GM12878 (cell line): ENCODE measurements around the gene BNIP3. TPM values are rescaled to one million over a fixed set of nuclear protein-coding genes. Genes with fewer than 3 reads are reported as not detected.

Experiments used
- ATAC-seq: fragments of 200-7000 bp; cut with Tn5 transposase; 3 replicates; pipeline ENCODE4 v1.9.1; 2020; ENCODE audit warnings: mild to moderate bottlenecking, moderate library complexity
- BruUV-seq: library from RNA; stranded (reverse); fragments of 400-500 nt; replicated peaks from 2 replicates; lab custom pipeline; 2021; lab: Mats Ljungman, UMichigan
- CTCF ChIA-PET: fragments of 300-600 bp; sonication (Branson Sonifier 250); formaldehyde crosslinking; extraction: SDS; loops from one replicate; lab custom pipeline; 2021; ENCODE audit warnings: inconsistent platforms; lab: Yijun Ruan, JAX
- POLR2A ChIA-PET: fragments of 350-600 bp; formaldehyde crosslinking; extraction: SDS; loops from one replicate; lab custom pipeline; 2021; ENCODE audit warnings: inconsistent platforms; lab: Charles Lee
- RAD21 ChIA-PET: fragments of 300-600 bp; sonication (Branson Sonifier 250); formaldehyde crosslinking; loops from one replicate; lab custom pipeline; 2023; ENCODE audit warnings: antibody characterized with exemption; ENCODE audit not compliant: unreplicated experiment; lab: Charles Lee
- SMC1A ChIA-PET: fragments of 300-600 bp; sonication (Branson Sonifier 250); formaldehyde crosslinking; loops from one replicate; lab custom pipeline; 2023; ENCODE audit not compliant: unreplicated experiment, uncharacterized antibody; lab: Charles Lee
- DNase-seq: peaks from one replicate; pipeline ENCODE4 v3.0.0-alpha.2; 2011; ENCODE audit warnings: low read depth, low spot score
- FAIRE-seq: peaks from 3 replicates; lab custom pipeline; 2011; peaks lifted over from hg19 to GRCh38; lab: Jason Lieb, UNC
- H2AFZ ChIP-seq: 2 replicates; pipeline ENCODE4 v1.6.0; 2011; ENCODE audit warnings: low read depth, low read length, control low read depth; ENCODE audit not compliant: control insufficient read depth
- H3K27ac ChIP-seq: 2 replicates; pipeline ENCODE4 v1.5.1; 2011; ENCODE audit warnings: control low read depth; ENCODE audit not compliant: control insufficient read depth, insufficient read depth
- H3K27me3 ChIP-seq, 2 experiments: replicated peaks in 1 of 2; 2 replicates each; pipeline versions ENCODE4 v1.6.0 to v1.6.1; 2011; ENCODE audit warnings: low read length in 1 of 2; ENCODE audit not compliant: control insufficient read depth in 2 of 2, insufficient read depth in 2 of 2
- H3K36me3 ChIP-seq, 2 experiments: 2 replicates each; pipeline ENCODE4 v1.5.1; 2011; ENCODE audit warnings: low read length in 1 of 2; ENCODE audit not compliant: control insufficient read depth in 2 of 2, insufficient read depth in 2 of 2
- H3K4me1 ChIP-seq: 2 replicates; pipeline ENCODE4 v1.6.1; 2011; ENCODE audit warnings: mild to moderate bottlenecking, low read length, moderate library complexity, mixed read lengths; ENCODE audit not compliant: control insufficient read depth, insufficient read depth
- H3K4me2 ChIP-seq: 2 replicates; pipeline ENCODE4 v1.6.0; 2011; ENCODE audit warnings: control low read depth; ENCODE audit not compliant: control insufficient read depth, insufficient read depth
- H3K4me3 ChIP-seq: fragments of 200-600 bp; sonication (generic); 2 replicates; pipeline ENCODE4 v1.5.1; 2016
- H3K79me2 ChIP-seq: 2 replicates; pipeline ENCODE4 v1.6.0; 2011; ENCODE audit warnings: low read length; ENCODE audit not compliant: control insufficient read depth, insufficient read depth
- H3K9ac ChIP-seq: 2 replicates; pipeline ENCODE4 v1.8.0; 2011; ENCODE audit warnings: low read length, control low read depth, mixed read lengths; ENCODE audit not compliant: control insufficient read depth, insufficient read depth
- H3K9me3 ChIP-seq: replicated peaks from 3 replicates; pipeline ENCODE4 v1.5.1; 2011; ENCODE audit warnings: mild to moderate bottlenecking, low read length; ENCODE audit not compliant: control insufficient read depth, insufficient read depth
- H4K20me1 ChIP-seq: 2 replicates; pipeline ENCODE4 v1.6.0; 2011; ENCODE audit not compliant: control insufficient read depth, insufficient read depth
- CREM ChIP-seq: IDR thresholded peaks from 2 replicates; pipeline ENCODE4 v1.6.1; 2014; ENCODE audit warnings: antibody characterized with exemption, low read depth
- FOS ChIP-seq: IDR thresholded peaks from 3 replicates; pipeline ENCODE4 v1.6.1; 2011; ENCODE audit warnings: borderline replicate concordance; ENCODE audit not compliant: insufficient read length; ENCODE audit errors: extremely low read depth
- HDAC2 ChIP-seq: fragments of 200-600 bp; sonication (generic); IDR thresholded peaks from 2 replicates; pipeline ENCODE4 v1.6.1; 2017
- PKNOX1 ChIP-seq: fragments of 450-650 bp; IDR thresholded peaks from 2 replicates; pipeline ENCODE4 v1.6.1; 2016; ENCODE audit warnings: mild to moderate bottlenecking
- SIX5 ChIP-seq: IDR thresholded peaks from 2 replicates; pipeline ENCODE4 v1.6.1; 2011; ENCODE audit warnings: mild to moderate bottlenecking, low read depth, low read length, moderate library complexity; ENCODE audit not compliant: severe bottlenecking
- SMAD5 ChIP-seq: IDR thresholded peaks from 2 replicates; pipeline ENCODE4 v1.6.1; 2016; ENCODE audit warnings: antibody characterized with exemption, low read depth
- ZBTB40 ChIP-seq: fragments of 450-650 bp; IDR thresholded peaks from 2 replicates; pipeline ENCODE4 v1.6.1; 2016; ENCODE audit warnings: mild to moderate bottlenecking, moderate library complexity, borderline replicate concordance
- ZNF207 ChIP-seq: fragments of 450-650 bp; IDR thresholded peaks from 2 replicates; pipeline ENCODE4 v1.6.1; 2014; ENCODE audit warnings: antibody characterized with exemption, mild to moderate bottlenecking, borderline replicate concordance
- ZNF384 ChIP-seq: IDR thresholded peaks from 2 replicates; pipeline ENCODE4 v1.6.1; 2012; ENCODE audit warnings: low read depth, mild to moderate bottlenecking, low read length, improper control_type of control experiment, borderline replicate concordance
- ZNF622 ChIP-seq: fragments of 450-650 bp; IDR thresholded peaks from 2 replicates; pipeline ENCODE4 v1.6.1; 2017; ENCODE audit warnings: mild to moderate bottlenecking, inconsistent platforms
- WGBS: methylation state at CpG from one replicate; pipeline ENCODE4 v1.1.6; 2016; ENCODE audit warnings: low lambda C conversion rate; ENCODE audit not compliant: insufficient replicate concordance, insufficient coverage; ENCODE audit errors: missing lambda C conversion rate; 5-methylcytosine and 5-hydroxymethylcytosine counted together
- in situ Hi-C: fragments of 300-500 bp; cut with MboI; formaldehyde crosslinking; loops from 9 replicates; pipeline ENCODE4 v1.14.3; 2018; ENCODE audit warnings: mixed read lengths
- intact Hi-C: fragments of 100-400 bp; cut with micrococcal nuclease; formaldehyde crosslinking; loops from one replicate; pipeline ENCODE4 v1.14.2; 2022; ENCODE audit not compliant: unreplicated experiment
- polyA plus RNA-seq, 11 experiments: library from polyadenylated mRNA; depleted of rRNA in 4 of 11; unstranded in 6 of 11; stranded (reverse) in 5 of 11; fragments of >200 nt; fragmentation: Nextera tagmentation in 4 of 11; fragmentation: Illumina TruSeq in 1 of 11; extraction: Ambion mirVana in 4 of 11; extraction: Trizol in 1 of 11; gene quantifications; 1 replicate in 1 of 11; 2 replicates in 10 of 11; pipeline versions ENCODE4 v1.2.1 to v1.2.3, GENCODE V29; 2011 to 2016; ENCODE audit warnings: inconsistent platforms in 2 of 11, missing spikeins in 2 of 11, low read depth in 1 of 11
- total RNA-seq, 4 experiments: library from RNA; depleted of rRNA in 3 of 4; stranded (reverse); fragments of >200 nt in 3 of 4; fragmentation: Illumina TruSeq in 1 of 4; extraction: Trizol in 1 of 4; gene quantifications; 2 replicates each; pipeline versions ENCODE4 v1.2.1 to v1.2.3, GENCODE V29; 2013 to 2021
- TF ChIP-seq, protein P1 (sequence below): fragments of 450-650 bp; formaldehyde crosslinking; IDR thresholded peaks from 2 replicates; pipeline ENCODE4 v1.4.0; 2022; ENCODE audit warnings: mild to moderate bottlenecking, moderate library complexity

BNIP3 gene
- total and polyA plus RNA-seq, 10 of the 15 experiments (the other 5 are each of a cell fraction or from before 2014, with no cell fraction given) = 7.7 to 122 (median 29.9) TPM

DNA sequence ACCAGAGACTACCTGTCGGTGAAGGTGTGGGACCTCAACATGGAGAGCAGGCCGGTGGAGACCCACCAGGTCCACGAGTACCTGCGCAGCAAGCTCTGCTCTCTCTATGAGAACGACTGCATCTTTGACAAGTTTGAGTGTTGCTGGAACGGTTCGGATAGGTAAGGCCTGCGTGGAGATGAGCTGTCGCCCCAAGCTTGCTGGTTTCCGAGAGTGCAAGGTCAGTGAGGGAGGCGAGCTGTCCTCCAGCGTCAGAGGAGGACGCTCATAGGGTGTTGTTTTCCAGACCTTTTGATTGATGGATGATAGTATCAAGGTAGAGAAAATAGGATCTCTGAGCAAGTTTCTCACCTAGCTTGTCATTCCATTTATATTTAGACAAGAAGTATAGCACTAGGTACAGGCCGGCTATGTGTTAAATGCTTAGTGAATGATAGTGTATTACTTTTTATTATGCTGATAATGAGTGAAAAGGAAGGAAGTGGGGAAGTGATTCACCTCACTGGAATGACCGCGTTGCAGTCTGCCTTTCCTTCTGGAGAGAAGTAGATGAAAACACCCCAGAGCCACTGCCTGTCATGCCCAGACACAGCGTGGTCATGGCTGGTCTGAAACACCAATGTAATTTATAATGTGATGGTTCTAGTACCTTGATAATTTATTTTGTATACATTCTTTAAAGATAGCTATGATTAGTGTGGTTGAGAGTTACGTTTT, 33.9 kb downstream of the BNIP3 start:
- no peaks in the 10 kb centered on the region for H3K9me3 ChIP-seq
- TF ChIP-seq SMAD5 (no peak), ZNF384 (no peak), ZBTB40 (no peak), FOS (no peak), SIX5 (no peak), ZNF622 (no peak), PKNOX1 (no peak), CREM (no peak), ZNF207 (no peak), HDAC2 (no peak)
- TF ChIP-seq, protein P1, sequence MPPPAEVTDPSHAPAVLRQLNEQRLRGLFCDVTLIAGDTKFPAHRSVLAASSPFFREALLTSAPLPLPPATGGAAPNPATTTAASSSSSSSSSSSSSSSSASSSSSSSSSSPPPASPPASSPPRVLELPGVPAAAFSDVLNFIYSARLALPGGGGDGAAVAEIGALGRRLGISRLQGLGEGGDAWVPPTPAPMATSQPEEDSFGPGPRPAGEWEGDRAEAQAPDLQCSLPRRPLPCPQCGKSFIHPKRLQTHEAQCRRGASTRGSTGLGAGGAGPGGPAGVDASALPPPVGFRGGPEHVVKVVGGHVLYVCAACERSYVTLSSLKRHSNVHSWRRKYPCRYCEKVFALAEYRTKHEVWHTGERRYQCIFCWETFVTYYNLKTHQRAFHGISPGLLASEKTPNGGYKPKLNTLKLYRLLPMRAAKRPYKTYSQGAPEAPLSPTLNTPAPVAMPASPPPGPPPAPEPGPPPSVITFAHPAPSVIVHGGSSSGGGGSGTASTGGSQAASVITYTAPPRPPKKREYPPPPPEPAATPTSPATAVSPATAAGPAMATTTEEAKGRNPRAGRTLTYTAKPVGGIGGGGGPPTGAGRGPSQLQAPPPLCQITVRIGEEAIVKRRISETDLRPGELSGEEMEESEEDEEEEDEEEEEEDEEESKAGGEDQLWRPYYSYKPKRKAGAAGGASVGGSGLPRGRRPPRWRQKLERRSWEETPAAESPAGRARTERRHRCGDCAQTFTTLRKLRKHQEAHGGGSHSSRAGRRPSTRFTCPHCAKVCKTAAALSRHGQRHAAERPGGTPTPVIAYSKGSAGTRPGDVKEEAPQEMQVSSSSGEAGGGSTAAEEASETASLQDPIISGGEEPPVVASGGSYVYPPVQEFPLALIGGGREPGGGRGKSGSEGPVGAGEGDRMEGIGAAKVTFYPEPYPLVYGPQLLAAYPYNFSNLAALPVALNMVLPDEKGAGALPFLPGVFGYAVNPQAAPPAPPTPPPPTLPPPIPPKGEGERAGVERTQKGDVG (CRISPR knock-in tag) = no peak

More for the DNA sequence above, 33.9 kb downstream of the BNIP3 start:
- no peaks in the 10 kb centered on the region for H3K79me2 ChIP-seq
- ATAC-seq (no peak), DNase-seq (no peak), FAIRE-seq (no peak)
- peaks cover 27 to 34% of the 10 kb centered on the region in 2 experiments for H3K36me3 ChIP-seq
- intact Hi-C loops (no loop called here), in situ Hi-C loops (no loop called here)
- H3K9ac ChIP-seq = no peak overlapping the region
- BruUV-seq = no TSS peak
- no peak overlapping the region for H3K4me2 ChIP-seq
- no peak overlapping the region for H2AFZ ChIP-seq
- WGBS = 98% methylated on average over 18 of the region's 18 CpGs
- no peak overlapping the region for H3K4me3 ChIP-seq
- no peaks in the 10 kb centered on the region for H3K27me3 ChIP-seq
- H3K27ac ChIP-seq = no peak overlapping the region
- no peaks in the 10 kb centered on the region for H3K4me1 ChIP-seq
- H4K20me1 ChIP-seq = no peaks in the 10 kb centered on the region
- ChIA-PET RAD21 (no interaction called here), SMC1A (no interaction called here), CTCF (interaction anchor here (1.2 kb wide), 1 partner anchor 62 kb away, joined by 3 read pairs; no protein-coding TSS in a partner anchor), POLR2A (no interaction called here)
